Breast epithelium (tissue), 4 donors: ENCODE measurements around the gene DR1. TPM values are rescaled to one million over a fixed set of nuclear protein-coding genes. Genes with fewer than 3 reads are reported as not detected.

Experiments used
- DNase-seq, 2 donors: peaks; one replicate each; pipeline ENCODE4 v3.0.0-alpha.2; 2019; ENCODE audit warnings: low spot score in 2 of 2
- H3K27ac ChIP-seq, 2 donors: fragments of 200-600 bp; sonication (generic) in 1 of 2; one replicate each; pipeline ENCODE4 v1.5.1; 2016 to 2019; ENCODE audit warnings: mild to moderate bottlenecking in 1 of 2
- H3K27me3 ChIP-seq, 2 donors: fragments of 200-600 bp; sonication (generic) in 1 of 2; one replicate each; pipeline versions ENCODE4 v1.5.1 to v1.6.0; 2017 to 2019; ENCODE audit warnings: control low read depth in 1 of 2, mild to moderate bottlenecking in 1 of 2
- H3K36me3 ChIP-seq: fragments of 200-600 bp; one replicate; pipeline ENCODE4 v1.5.1; 2019
- H3K4me1 ChIP-seq, 2 donors: fragments of 200-600 bp; sonication (generic); one replicate each; pipeline ENCODE4 v1.5.1; 2016 to 2019; ENCODE audit warnings: control low read depth in 1 of 2
- H3K4me3 ChIP-seq, 3 donors: fragments of 200-600 bp; sonication (generic); 1 replicate in 2 of 3; 2 replicates in 1 of 3; pipeline ENCODE4 v1.5.1; 2016 to 2019; ENCODE audit warnings: mild to moderate bottlenecking in 3 of 3, moderate library complexity in 2 of 3
- H3K9me3 ChIP-seq, 2 donors: fragments of 200-600 bp; sonication (generic) in 1 of 2; one replicate each; pipeline ENCODE4 v1.5.1; 2016 to 2019; ENCODE audit warnings: control low read depth in 1 of 2
- POLR2A ChIP-seq: fragments of 450-650 bp; IDR thresholded peaks from one replicate; pipeline ENCODE4 v1.6.1; 2016; ENCODE audit warnings: antibody characterized with exemption, mild to moderate bottlenecking, moderate library complexity
- POLR2AphosphoS5 ChIP-seq, 3 donors: sonication (generic); formaldehyde crosslinking; IDR thresholded peaks; one replicate each; pipeline ENCODE4 v1.6.1; 2017; ENCODE audit warnings: antibody characterized with exemption in 3 of 3
- intact Hi-C: fragments of 100-400 bp; cut with DNase I; formaldehyde crosslinking; loops from one replicate; pipeline ENCODE4 v1.15.1; 2023; ENCODE audit warnings: low total_unique reads
- total RNA-seq, 3 donors: library from RNA; depleted of rRNA; stranded (reverse); fragments of >200 nt; gene quantifications; one replicate each; pipeline ENCODE4 v1.1.0, GENCODE V29; 2016
- TF ChIP-seq, protein P1 (sequence below), 3 donors: fragments of 450-650 bp; IDR thresholded peaks; one replicate each; pipeline ENCODE4 v1.5.1; 2016 to 2017; ENCODE audit warnings: antibody characterized with exemption in 3 of 3, mild to moderate bottlenecking in 3 of 3, moderate library complexity in 3 of 3

DR1 gene
- total RNA-seq, 3 donors from 2014 or later: 23.6 to 33.1 (median 31.0) TPM

DNA sequence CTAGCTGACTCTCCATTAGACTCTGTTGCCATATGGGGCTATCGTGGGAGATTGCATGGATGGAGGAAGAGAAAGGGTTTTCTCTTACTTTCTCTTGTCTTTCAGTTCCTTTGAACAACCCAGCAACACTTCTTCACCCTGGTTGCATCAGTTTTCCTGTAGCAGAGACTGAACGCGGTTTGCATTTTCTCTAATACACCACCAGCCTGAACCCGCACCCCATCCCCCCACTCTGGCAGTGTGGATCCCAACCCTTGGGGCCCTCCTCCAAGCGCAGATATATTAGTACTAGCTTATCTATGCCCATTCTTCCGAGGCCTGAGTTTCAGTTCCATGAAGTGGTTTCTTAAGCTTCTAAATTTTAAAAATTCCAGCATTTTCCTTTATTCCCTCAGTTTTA lies 12.6 kb downstream of the DR1 start:
- DNase-seq: no peak
- intact Hi-C loops: no loop called here
- H3K27me3 ChIP-seq: no peaks in the 10 kb centered on the region
- H3K9me3 ChIP-seq: no peaks in the 10 kb centered on the region
- H3K27ac ChIP-seq: no peak overlapping the region
- TF ChIP-seq POLR2A (no peak), POLR2AphosphoS5 (IDR thresholded peaks at IDR 0.05) (no peak)
- TF ChIP-seq, protein P1, sequence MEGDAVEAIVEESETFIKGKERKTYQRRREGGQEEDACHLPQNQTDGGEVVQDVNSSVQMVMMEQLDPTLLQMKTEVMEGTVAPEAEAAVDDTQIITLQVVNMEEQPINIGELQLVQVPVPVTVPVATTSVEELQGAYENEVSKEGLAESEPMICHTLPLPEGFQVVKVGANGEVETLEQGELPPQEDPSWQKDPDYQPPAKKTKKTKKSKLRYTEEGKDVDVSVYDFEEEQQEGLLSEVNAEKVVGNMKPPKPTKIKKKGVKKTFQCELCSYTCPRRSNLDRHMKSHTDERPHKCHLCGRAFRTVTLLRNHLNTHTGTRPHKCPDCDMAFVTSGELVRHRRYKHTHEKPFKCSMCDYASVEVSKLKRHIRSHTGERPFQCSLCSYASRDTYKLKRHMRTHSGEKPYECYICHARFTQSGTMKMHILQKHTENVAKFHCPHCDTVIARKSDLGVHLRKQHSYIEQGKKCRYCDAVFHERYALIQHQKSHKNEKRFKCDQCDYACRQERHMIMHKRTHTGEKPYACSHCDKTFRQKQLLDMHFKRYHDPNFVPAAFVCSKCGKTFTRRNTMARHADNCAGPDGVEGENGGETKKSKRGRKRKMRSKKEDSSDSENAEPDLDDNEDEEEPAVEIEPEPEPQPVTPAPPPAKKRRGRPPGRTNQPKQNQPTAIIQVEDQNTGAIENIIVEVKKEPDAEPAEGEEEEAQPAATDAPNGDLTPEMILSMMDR (IDR thresholded peaks at IDR 0.05): no peak
- H3K36me3 ChIP-seq: no peaks in the 10 kb centered on the region
- no peak overlapping the region for H3K4me3 ChIP-seq
- no peaks in the 10 kb centered on the region for H3K4me1 ChIP-seq

DNA sequence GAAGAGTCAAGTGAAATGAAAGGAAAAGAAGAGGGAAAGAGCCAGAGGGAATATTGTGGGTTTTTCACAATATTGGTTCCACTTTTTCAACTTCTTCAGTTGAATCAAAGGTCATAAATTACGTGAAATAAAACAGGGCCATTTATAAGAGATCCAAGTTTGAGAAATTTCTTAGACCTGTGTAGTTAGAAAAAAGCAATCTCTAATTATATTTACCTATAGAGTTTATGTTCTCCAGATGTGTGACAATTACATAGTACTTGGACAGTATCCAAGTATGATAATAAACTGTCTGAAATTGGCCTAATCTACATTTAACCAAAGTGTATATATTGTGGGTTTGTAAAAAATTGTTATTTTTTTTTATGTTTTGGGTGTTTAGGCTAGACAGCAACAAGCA lies 14.4 kb downstream of the DR1 start:
- no peaks in the 10 kb centered on the region for H3K4me1 ChIP-seq
- no peak overlapping the region for H3K4me3 ChIP-seq
- H3K27me3 ChIP-seq: no peaks in the 10 kb centered on the region
- H3K36me3 ChIP-seq: no peaks in the 10 kb centered on the region
- no peaks in the 10 kb centered on the region for H3K9me3 ChIP-seq
- TF ChIP-seq POLR2AphosphoS5 (IDR thresholded peaks at IDR 0.05) (no peak), POLR2A (no peak)
- TF ChIP-seq, protein P1 (IDR thresholded peaks at IDR 0.05): no peak
- no peak for DNase-seq
- no peak overlapping the region for H3K27ac ChIP-seq
- intact Hi-C loops: no loop called here

DNA sequence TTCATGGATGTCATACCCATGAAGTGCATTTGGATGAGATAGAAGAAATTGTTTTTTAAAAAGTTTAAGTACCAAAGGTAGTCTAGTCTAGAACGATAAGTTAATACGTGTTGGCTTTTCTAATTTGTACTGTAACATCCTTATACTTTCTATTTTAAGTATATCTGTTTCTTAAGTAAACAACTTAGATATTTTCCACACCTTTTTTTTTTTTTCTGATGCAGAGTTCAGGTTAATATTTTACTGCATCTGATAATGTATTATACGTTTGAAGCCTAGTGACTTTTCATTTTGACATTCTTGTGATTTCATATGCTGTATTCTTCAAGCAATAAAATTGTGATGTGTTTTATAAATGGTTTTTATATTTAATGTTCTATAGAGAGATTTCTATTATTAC lies 16.5 kb downstream of the DR1 start:
- no peaks in the 10 kb centered on the region for H3K27me3 ChIP-seq
- TF ChIP-seq POLR2AphosphoS5 (IDR thresholded peaks at IDR 0.05): no peak
- no peak for TF ChIP-seq POLR2A
- TF ChIP-seq, protein P1 (IDR thresholded peaks at IDR 0.05): no peak
- H3K4me3 ChIP-seq: no peak overlapping the region
- no peak for DNase-seq
- intact Hi-C loops: no loop called here
- no peaks in the 10 kb centered on the region for H3K36me3 ChIP-seq
- no peaks in the 10 kb centered on the region for H3K9me3 ChIP-seq
- no peaks in the 10 kb centered on the region for H3K4me1 ChIP-seq
- H3K27ac ChIP-seq: no peak overlapping the region

DNA sequence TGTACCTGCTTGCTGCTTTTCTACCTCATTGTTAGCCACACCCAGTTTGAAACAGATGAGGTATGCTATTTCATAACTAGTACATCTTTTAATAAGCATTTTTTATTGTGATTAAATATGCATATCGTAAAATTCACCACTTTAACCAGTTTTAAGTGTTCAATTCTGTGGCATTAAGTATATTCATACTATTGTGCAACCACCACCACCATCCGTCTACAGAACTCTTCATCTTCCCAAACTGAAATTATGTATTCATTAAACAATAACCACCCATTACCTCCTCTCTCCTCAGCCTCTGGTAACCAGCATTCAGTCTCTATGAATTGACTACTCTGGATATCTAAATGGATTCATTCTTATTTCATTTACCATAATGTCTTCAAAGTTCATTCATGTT lies 20.1 kb downstream of the DR1 start:
- H3K9me3 ChIP-seq: no peaks in the 10 kb centered on the region
- no peak overlapping the region for H3K27ac ChIP-seq
- H3K27me3 ChIP-seq: no peaks in the 10 kb centered on the region
- H3K4me1 ChIP-seq: no peaks in the 10 kb centered on the region
- DNase-seq: no peak
- H3K4me3 ChIP-seq: no peak overlapping the region
- TF ChIP-seq POLR2AphosphoS5 (IDR thresholded peaks at IDR 0.05) (no peak), POLR2A (no peak)
- TF ChIP-seq, protein P1 (IDR thresholded peaks at IDR 0.05): no peak
- intact Hi-C loops: no loop called here
- H3K36me3 ChIP-seq: no peaks in the 10 kb centered on the region

DNA sequence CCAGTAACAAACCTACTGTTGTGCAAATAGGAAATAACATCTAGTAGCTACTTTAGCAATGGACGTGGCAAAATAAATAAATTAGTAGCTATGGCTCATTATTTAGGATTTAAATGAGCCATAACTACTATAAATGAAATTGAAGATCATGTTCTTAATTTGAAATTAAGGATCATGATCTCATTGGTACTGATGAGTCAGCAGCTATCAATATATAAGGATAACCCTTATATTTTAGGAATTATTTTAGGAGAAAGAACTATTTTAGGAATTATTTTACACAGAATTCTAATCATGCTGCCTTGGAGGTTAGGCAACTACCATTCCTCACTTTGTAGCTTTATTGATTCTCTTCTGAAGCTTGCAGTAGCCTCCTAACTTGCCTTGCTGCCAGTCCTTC lies 24.0 kb downstream of the DR1 start:
- DNase-seq: no peak
- Histone ChIP-seq H3K27ac (no peak overlapping the region), H3K36me3 (no peaks in the 10 kb centered on the region), H3K4me3 (no peak overlapping the region), H3K9me3 (no peaks in the 10 kb centered on the region), H3K4me1 (no peaks in the 10 kb centered on the region), H3K27me3 (no peaks in the 10 kb centered on the region)
- no peak for TF ChIP-seq POLR2A
- no peak for TF ChIP-seq POLR2AphosphoS5 (IDR thresholded peaks at IDR 0.05)
- intact Hi-C loops: no loop called here
